ENCODE measurements around the gene SNRPD1. TPM values are rescaled to one million over a fixed set of nuclear protein-coding genes. Genes with fewer than 3 reads are reported as not detected.

The SNRPD1 gene
- total and polyA plus RNA-seq, 9 of the 15 experiments (the other 6 are each of a cell fraction or from before 2014, with no cell fraction given): 186 to 1,063 (median 313) TPM

- Histone ChIP-seq H3K4me2 (ENCODE audit: insufficient read depth, low read length) (no peak overlapping the region), H3K9me3 (replicated peaks; ENCODE audit: control insufficient read depth, insufficient read depth, low read depth, low read length) (no peaks in the 10 kb centered on the region), H3K79me2 (ENCODE audit: control insufficient read depth, insufficient read depth, low read length) (peaks cover 32% of the 10 kb centered on the region), H3K27ac (ENCODE audit: extremely low read depth, low read depth, low read length) (no peak overlapping the region), H3K27me3 (ENCODE audit: control insufficient read depth in 2 of 2, insufficient read depth in 2 of 2, low read length in 2 of 2) (no peaks in the 10 kb centered on the region), H2AFZ (ENCODE audit: low read depth, low read length) (peak overlapping the region; percentile 34), H4K20me1 (replicated peaks; ENCODE audit: control insufficient read depth, insufficient read depth, low read length) (no peaks in the 10 kb centered on the region; the same call in 1 of the 2 replicates), H3K36me3 (ENCODE audit: control insufficient read depth, insufficient read depth, low read length) (no peaks in the 10 kb centered on the region), H3K9ac (ENCODE audit: insufficient read depth in 1 of 2, low read depth in 2 of 2, low read length in 2 of 2) (no peak overlapping the region), H3K4me3 (no peak overlapping the region), H3K9me1 (ENCODE audit: control insufficient read depth, insufficient read depth, low read length) (no peaks in the 10 kb centered on the region), H3K4me1 (replicated peaks in 1 of 2; ENCODE audit: control insufficient read depth in 2 of 2, insufficient read depth in 2 of 2, low read length in 2 of 2) (peaks cover 15 to 16% of the 10 kb centered on the region in 2 experiments)
- no TSS peak for BruUV-seq (replicated peaks)
- ChIA-PET POLR2A (interaction anchor here (1.1 kb wide), 1 partner anchor 10 kb away, joined by 6 read pairs; the partner anchor contains the start of gene SNRPD1), CTCF (ENCODE audit: low intra/inter-chr PET ratio) (no interaction called here)
- no peak for TF ChIP-seq EWSR1 (IDR thresholded peaks at IDR 0.05; ENCODE audit: borderline replicate concordance, low read depth, partially characterized antibody)
- no peak for TF ChIP-seq WHSC1 (IDR thresholded peaks at IDR 0.05; ENCODE audit: low read length)
- DNase-seq (ENCODE audit: extremely low read depth in 1 of 4, low spot score in 3 of 4) (no peak), FAIRE-seq (no peak), ATAC-seq (no peak)
- intact Hi-C loops (cut with micrococcal nuclease) (no loop called here), in situ Hi-C loops (cut with MboI) (no loop called here)
- 92% methylated on average over 5 of the region's 5 CpGs for WGBS (ENCODE audit: insufficient coverage, low coverage, missing lambda C conversion rate)
Observed at GRCh38 chr18:21602299-21602587, 9.9 kb upstream of the SNRPD1 start.

- H4K20me1 ChIP-seq (replicated peaks; ENCODE audit: control insufficient read depth, insufficient read depth, low read length): no peaks in the 10 kb centered on the region; the same call in 1 of the 2 replicates
- peaks cover 14 to 15% of the 10 kb centered on the region in 2 experiments for H3K4me1 ChIP-seq (replicated peaks in 1 of 2; ENCODE audit: control insufficient read depth in 2 of 2, insufficient read depth in 2 of 2, low read length in 2 of 2)
- peak overlapping the region; percentile 60 for H2AFZ ChIP-seq (ENCODE audit: low read depth, low read length)
- in situ Hi-C loops (cut with MboI) (no loop called here), intact Hi-C loops (cut with micrococcal nuclease) (no loop called here)
- ChIA-PET CTCF (ENCODE audit: low intra/inter-chr PET ratio) (no interaction called here), POLR2A (no interaction called here)
- peak in 1 of 4 experiments; percentile 18 for DNase-seq (ENCODE audit: extremely low read depth in 1 of 4, low spot score in 3 of 4)
- no peak for ATAC-seq
- FAIRE-seq: no peak
- no peaks in the 10 kb centered on the region for H3K27me3 ChIP-seq (ENCODE audit: control insufficient read depth in 2 of 2, insufficient read depth in 2 of 2, low read length in 2 of 2)
- H3K79me2 ChIP-seq (ENCODE audit: control insufficient read depth, insufficient read depth, low read length): peaks cover 8% of the 10 kb centered on the region
- no peak overlapping the region for H3K27ac ChIP-seq (ENCODE audit: extremely low read depth, low read depth, low read length)
- WGBS (ENCODE audit: insufficient coverage, low coverage, missing lambda C conversion rate): 13% methylated on average over 2 of the region's 2 CpGs
- no peaks in the 10 kb centered on the region for H3K9me1 ChIP-seq (ENCODE audit: control insufficient read depth, insufficient read depth, low read length)
- no peak overlapping the region for H3K4me3 ChIP-seq
- no TSS peak for BruUV-seq (replicated peaks)
- no peak overlapping the region for H3K4me2 ChIP-seq (ENCODE audit: insufficient read depth, low read length)
- no peaks in the 10 kb centered on the region for H3K9me3 ChIP-seq (replicated peaks; ENCODE audit: control insufficient read depth, insufficient read depth, low read depth, low read length)
- no peaks in the 10 kb centered on the region for H3K36me3 ChIP-seq (ENCODE audit: control insufficient read depth, insufficient read depth, low read length)
- no peak overlapping the region for H3K9ac ChIP-seq (ENCODE audit: insufficient read depth in 1 of 2, low read depth in 2 of 2, low read length in 2 of 2)
- TF ChIP-seq ZFP1 (CRISPR knock-in tag; IDR thresholded peaks at IDR 0.05): no peak
- TF ChIP-seq HNRNPUL1 (IDR thresholded peaks at IDR 0.05; ENCODE audit: low read length): no peak
- no peak for TF ChIP-seq CBFA2T2 (conservative IDR thresholded peaks at IDR 0.05)
- peak; percentile 19; the same call in 1 of the 2 replicates for TF ChIP-seq PKNOX1 (IDR thresholded peaks at IDR 0.05)
- no peak for TF ChIP-seq HSF4 (CRISPR knock-in tag; IDR thresholded peaks at IDR 0.05; ENCODE audit: borderline replicate concordance)
- TF ChIP-seq LARP7 (IDR thresholded peaks at IDR 0.05): no peak
- TF ChIP-seq ATF7 (IDR thresholded peaks at IDR 0.05): peak; percentile 12; the same call in 1 of the 2 replicates
- peak; percentile 31; the same call in 1 of the 2 replicates for TF ChIP-seq ATF3 (IDR thresholded peaks at IDR 0.05)
- TF ChIP-seq ATF3 (CRISPR knock-in tag; conservative IDR thresholded peaks at IDR 0.05): no peak
- no peak for TF ChIP-seq RBBP5 (IDR thresholded peaks at IDR 0.05; ENCODE audit: borderline replicate concordance, insufficient read depth, low read length, poor library complexity, severe bottlenecking)
- no peak for TF ChIP-seq ETV1 (tag; conservative IDR thresholded peaks at IDR 0.05; ENCODE audit: low read depth)
- no peak for TF ChIP-seq SNAPC5 (CRISPR knock-in tag; IDR thresholded peaks at IDR 0.05)
Observed at GRCh38 chr18:21604671-21605070, 7.4 kb upstream of the SNRPD1 start.

Measured in K562 (cell line).